Limb (tissue), 2 donors: Measurements from ENCODE around the gene FOXJ3.

ENCODE experiments used
- DNase-seq, 2 donors: peaks; one replicate each; pipeline ENCODE4 v3.0.0-alpha.2; 2016; ENCODE audit errors: extremely low spot score in 2 of 2

The FOXJ3 gene

GRCh38 chr1:42168391-42168670 lies 166.7 kb downstream of the FOXJ3 start:
- no peak for DNase-seq

- no peak for DNase-seq
Measured at GRCh38 chr1:42167611-42168390, 167.2 kb downstream of the FOXJ3 start.

GRCh38 chr1:42165511-42166210 lies 169.4 kb downstream of the FOXJ3 start:
- DNase-seq, result peak in 1 of 2 donors; percentile 74

GRCh38 chr1:42164551-42165420 lies 170.2 kb downstream of the FOXJ3 start, which contains the start of gene GUCA2A:
Gene GUCA2A (minus strand): TSS chr1:42164745. CDS start chr1:42164712, 33 bp downstream.
- DNase-seq, result no peak

- DNase-seq, result no peak
Measured at GRCh38 chr1:42163536-42164503, 171.2 kb downstream of the FOXJ3 start.

- no peak for DNase-seq
Measured at GRCh38 chr1:42163114-42163513, 171.9 kb downstream of the FOXJ3 start.

- no peak for DNase-seq
Measured at GRCh38 chr1:42162181-42162580, 172.9 kb downstream of the FOXJ3 start.

GRCh38 chr1:42158189-42158588 lies 176.8 kb downstream of the FOXJ3 start:
- no peak for DNase-seq

- DNase-seq, result no peak
Measured at GRCh38 chr1:42157667-42158066, 177.4 kb downstream of the FOXJ3 start.

GRCh38 chr1:42155362-42155761 lies 179.7 kb downstream of the FOXJ3 start:
- DNase-seq, result no peak

GRCh38 chr1:42154685-42155084 lies 180.3 kb downstream of the FOXJ3 start:
- no peak for DNase-seq

- no peak for DNase-seq
Measured at GRCh38 chr1:42153624-42154023, 181.4 kb downstream of the FOXJ3 start.

- DNase-seq, result no peak
Measured at GRCh38 chr1:42152907-42153600, 182.0 kb downstream of the FOXJ3 start, which contains the start of gene GUCA2B. Gene GUCA2B (plus strand): TSS chr1:42153410. CDS start chr1:42153451, 41 bp downstream.

GRCh38 chr1:42152119-42152518 lies 182.9 kb downstream of the FOXJ3 start:
- no peak for DNase-seq

- DNase-seq, result no peak
Measured at GRCh38 chr1:42150651-42151050, 184.4 kb downstream of the FOXJ3 start.

- no peak for DNase-seq
Measured at GRCh38 chr1:42148166-42148565, 186.9 kb downstream of the FOXJ3 start.

- DNase-seq, result peak in 1 of 2 donors; percentile 72
Measured at GRCh38 chr1:42146626-42147320, 188.3 kb downstream of the FOXJ3 start.

- DNase-seq, result no peak
Measured at GRCh38 chr1:42145764-42146625, 189.0 kb downstream of the FOXJ3 start.

GRCh38 chr1:42145389-42145716 lies 189.7 kb downstream of the FOXJ3 start:
- no peak for DNase-seq
